Measurements from ENCODE around the gene TLR5.

GRCh38 chr1:223126741-223127140, 16.3 kb downstream of the TLR5 start:
- TF ChIP-seq, protein P1, sequence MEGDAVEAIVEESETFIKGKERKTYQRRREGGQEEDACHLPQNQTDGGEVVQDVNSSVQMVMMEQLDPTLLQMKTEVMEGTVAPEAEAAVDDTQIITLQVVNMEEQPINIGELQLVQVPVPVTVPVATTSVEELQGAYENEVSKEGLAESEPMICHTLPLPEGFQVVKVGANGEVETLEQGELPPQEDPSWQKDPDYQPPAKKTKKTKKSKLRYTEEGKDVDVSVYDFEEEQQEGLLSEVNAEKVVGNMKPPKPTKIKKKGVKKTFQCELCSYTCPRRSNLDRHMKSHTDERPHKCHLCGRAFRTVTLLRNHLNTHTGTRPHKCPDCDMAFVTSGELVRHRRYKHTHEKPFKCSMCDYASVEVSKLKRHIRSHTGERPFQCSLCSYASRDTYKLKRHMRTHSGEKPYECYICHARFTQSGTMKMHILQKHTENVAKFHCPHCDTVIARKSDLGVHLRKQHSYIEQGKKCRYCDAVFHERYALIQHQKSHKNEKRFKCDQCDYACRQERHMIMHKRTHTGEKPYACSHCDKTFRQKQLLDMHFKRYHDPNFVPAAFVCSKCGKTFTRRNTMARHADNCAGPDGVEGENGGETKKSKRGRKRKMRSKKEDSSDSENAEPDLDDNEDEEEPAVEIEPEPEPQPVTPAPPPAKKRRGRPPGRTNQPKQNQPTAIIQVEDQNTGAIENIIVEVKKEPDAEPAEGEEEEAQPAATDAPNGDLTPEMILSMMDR (conservative IDR thresholded peaks at IDR 0.05; ENCODE audit: low read depth, low read length), result no peak
- TF ChIP-seq BHLHE40 (IDR thresholded peaks at IDR 0.05; ENCODE audit: low read depth, low read length) (no peak), FOS (IDR thresholded peaks at IDR 0.05; ENCODE audit: low read depth, low read length) (no peak), CEBPB (IDR thresholded peaks at IDR 0.05; ENCODE audit: low read depth, low read length) (no peak), RCOR1 (IDR thresholded peaks at IDR 0.05; ENCODE audit: insufficient replicate concordance, low read length) (no peak), POLR2A (IDR thresholded peaks at IDR 0.05; ENCODE audit: low read depth, low read length) (no peak)
